ENCODE measurements around the gene SNX33.

DNA sequence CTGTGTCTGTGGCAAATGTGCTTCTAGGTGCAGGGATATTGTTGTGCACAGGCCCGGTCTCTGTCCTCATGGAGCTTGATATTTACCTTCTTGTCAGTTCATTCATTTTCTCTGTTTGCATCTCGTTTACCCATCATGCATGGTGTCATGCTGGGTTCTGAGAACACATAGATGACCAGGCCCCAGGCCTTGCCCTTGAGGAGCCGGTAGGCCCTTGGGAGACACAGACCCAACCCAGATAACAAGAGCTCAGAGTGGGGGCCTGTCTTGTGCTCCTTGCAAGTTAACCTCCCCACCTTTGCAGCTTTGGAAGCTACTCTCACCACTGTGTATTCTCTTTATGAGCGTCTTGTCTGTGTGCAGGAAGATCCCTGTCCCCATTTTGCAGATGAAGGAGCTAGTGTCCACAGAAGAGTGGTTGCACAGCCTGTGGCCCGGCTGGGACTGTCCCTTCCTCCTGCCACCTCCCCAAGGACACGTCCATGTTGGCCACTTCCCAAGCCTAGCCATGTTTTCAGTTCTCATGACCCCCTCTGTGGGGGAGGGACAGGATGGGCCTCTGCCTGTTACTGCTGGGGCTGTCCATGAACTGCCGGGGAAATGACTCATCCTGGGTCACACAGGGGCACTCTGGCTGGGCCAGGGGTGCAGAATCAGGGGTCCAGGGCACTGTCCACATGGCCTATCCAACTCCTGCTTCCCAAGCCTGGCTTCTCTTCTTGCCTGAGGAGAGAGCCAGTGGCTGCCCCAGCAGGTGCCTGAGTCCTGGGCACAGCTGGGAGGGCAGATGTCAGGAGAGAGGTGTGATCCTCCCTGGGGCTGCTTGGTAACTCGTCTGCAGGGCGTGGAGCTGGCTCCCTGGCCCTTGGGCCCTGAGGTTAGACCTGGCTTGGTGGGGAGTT, 3.4 kb downstream of the SNX33 start:
- TF ChIP-seq, protein P1, sequence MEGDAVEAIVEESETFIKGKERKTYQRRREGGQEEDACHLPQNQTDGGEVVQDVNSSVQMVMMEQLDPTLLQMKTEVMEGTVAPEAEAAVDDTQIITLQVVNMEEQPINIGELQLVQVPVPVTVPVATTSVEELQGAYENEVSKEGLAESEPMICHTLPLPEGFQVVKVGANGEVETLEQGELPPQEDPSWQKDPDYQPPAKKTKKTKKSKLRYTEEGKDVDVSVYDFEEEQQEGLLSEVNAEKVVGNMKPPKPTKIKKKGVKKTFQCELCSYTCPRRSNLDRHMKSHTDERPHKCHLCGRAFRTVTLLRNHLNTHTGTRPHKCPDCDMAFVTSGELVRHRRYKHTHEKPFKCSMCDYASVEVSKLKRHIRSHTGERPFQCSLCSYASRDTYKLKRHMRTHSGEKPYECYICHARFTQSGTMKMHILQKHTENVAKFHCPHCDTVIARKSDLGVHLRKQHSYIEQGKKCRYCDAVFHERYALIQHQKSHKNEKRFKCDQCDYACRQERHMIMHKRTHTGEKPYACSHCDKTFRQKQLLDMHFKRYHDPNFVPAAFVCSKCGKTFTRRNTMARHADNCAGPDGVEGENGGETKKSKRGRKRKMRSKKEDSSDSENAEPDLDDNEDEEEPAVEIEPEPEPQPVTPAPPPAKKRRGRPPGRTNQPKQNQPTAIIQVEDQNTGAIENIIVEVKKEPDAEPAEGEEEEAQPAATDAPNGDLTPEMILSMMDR (IDR thresholded peaks at IDR 0.05 in 4 of 5, conservative IDR thresholded peaks at IDR 0.05 in 1 of 5), result no peak
- TF ChIP-seq POLR2A (IDR thresholded peaks at IDR 0.05), result no peak
